GM21360 (cell line): ENCODE data around the gene FXYD7.
"Not testable (repeated sequence)": the region's sequence is repeated elsewhere in the genome, so short reads cannot be mapped to it uniquely, and the experiment has no call there.

Source experiments
- ATAC-seq: cut with Tn5 transposase; IDR thresholded peaks from one replicate; pipeline ENCODE4 v1.9.1; 2021; ENCODE audit warnings: mild to moderate bottlenecking, moderate library complexity; ENCODE audit not compliant: unreplicated experiment

FXYD7 gene

GRCh38 chr19:35142606-35143230 lies 337 bp upstream of the FXYD7 start:
- ATAC-seq: no peak

DNA sequence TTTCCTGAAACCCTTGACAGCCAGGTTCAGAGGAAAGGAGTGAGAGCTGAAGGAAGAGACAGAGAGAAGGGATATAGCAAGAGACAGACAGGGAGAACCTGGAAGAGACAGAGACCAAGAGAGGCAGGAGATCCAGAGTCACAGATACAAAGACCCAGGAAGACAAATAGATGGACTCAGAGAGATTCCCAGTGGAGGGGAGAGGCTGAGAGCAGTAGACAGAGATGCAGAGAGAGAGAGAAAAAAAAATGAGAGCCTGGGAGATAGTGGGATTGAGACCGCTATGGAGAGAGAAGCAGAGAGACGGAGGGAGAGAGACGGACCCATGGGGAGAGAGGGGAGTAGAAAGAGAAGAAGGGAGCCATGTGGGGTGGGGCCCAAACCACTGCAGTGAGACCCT lies 763 bp downstream of the FXYD7 start:
- ATAC-seq: no peak

GRCh38 chr19:35144259-35144599 lies 1.2 kb downstream of the FXYD7 start:
- ATAC-seq: no peak

GRCh38 chr19:35144600-35145436 lies 1.8 kb downstream of the FXYD7 start:
- ATAC-seq: no peak

- no peak for ATAC-seq
Measured at GRCh38 chr19:35146746-35147459, 3.8 kb downstream of the FXYD7 start.

DNA sequence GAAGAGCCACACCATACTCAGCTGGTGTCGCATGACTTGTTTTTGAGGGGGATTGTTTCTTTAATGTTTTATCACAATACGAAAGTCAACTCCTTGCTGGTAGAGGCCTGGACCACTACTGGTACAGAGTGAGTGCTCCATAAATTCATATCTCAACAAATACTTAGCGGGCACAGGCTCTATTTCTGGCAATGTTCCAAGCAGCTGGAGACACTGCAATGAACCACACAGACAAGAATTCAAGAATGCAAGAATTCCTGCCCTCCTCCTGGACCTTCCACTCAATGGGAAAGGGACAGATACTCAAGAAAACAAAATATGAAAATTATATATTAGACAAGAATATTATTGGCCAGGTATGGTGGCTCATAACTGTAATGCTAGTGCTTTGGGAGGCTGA lies 6.4 kb downstream of the FXYD7 start:
- ATAC-seq: no peak

DNA sequence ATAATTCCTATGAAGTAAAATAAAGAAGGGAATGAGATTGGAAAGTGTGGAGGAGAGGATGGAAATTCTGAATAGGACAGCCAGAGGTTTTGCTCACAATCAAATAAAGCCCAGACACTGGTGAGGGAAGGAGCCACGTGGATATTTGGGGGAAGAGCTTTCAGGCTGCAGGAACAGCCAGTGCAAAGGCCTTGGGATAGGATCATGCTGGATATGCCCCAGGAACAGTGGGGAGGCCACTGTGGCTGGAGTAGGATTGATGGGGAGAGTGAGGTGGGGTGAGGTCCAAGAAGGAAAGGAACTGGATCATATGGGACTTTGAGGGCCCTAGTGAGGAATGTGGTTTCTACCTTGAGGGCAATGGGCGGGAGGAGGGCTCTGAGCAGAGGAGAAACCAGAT lies 7.4 kb downstream of the FXYD7 start:
- ATAC-seq: no peak

DNA sequence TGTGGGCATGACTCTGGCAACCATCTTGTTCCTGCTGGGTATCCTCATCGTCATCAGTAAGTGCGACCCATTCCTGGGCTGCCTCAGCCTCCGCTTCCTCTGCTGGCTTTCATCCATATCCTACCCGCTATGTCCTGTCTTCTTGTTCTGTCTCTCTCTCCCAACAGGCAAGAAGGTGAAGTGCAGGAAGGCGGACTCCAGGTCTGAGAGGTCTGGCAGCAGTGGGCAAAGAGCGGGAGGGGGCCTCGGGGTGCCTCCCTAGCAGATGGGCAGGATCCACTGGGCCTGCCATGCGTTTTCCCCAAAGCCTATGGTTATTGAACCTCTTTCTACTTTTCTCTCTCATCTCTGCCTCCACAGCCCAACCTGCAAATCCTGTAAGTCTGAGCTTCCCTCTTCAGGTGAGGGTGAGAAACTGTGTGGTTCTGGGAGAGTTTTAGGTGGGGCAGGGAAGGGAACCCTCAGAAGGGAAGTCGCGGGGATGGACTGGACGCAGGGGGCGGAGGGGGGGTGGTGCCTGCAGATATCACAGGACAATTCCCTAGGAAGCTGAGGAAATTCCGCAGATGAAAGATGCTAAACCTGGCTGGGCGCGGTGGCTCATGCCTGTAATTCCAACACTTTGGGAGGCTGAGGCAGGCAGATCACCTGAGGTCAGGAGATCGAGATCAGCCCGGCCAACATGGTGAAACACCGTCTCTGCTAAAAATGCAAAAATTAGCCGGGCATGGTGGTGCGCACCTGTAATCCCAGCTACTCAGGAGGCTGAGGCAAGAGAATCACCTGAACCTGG lies 8.4 kb downstream of the FXYD7 start:
- ATAC-seq: no peak

DNA sequence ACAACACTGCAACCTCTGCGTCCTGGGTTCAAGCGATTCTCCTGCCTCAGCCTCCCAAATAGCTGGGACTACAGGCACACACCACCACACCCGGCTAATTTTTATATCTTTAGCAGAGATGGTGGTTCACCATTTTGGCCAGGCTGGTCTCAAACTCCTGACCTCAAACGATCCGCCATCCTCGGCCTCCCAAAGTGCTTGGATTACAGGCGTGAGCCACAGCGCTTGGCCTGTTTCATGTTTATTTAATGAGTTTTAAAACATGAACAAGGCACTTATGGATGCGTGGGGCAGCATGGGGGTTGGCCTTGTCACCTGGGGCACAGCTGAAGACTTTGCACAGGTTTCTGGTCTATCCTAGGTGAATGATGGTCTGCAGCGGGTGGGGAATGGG lies 10.1 kb downstream of the FXYD7 start:
- not testable (repeated sequence) for ATAC-seq

- no peak for ATAC-seq
Measured at GRCh38 chr19:35153701-35154524, 10.9 kb downstream of the FXYD7 start.

DNA sequence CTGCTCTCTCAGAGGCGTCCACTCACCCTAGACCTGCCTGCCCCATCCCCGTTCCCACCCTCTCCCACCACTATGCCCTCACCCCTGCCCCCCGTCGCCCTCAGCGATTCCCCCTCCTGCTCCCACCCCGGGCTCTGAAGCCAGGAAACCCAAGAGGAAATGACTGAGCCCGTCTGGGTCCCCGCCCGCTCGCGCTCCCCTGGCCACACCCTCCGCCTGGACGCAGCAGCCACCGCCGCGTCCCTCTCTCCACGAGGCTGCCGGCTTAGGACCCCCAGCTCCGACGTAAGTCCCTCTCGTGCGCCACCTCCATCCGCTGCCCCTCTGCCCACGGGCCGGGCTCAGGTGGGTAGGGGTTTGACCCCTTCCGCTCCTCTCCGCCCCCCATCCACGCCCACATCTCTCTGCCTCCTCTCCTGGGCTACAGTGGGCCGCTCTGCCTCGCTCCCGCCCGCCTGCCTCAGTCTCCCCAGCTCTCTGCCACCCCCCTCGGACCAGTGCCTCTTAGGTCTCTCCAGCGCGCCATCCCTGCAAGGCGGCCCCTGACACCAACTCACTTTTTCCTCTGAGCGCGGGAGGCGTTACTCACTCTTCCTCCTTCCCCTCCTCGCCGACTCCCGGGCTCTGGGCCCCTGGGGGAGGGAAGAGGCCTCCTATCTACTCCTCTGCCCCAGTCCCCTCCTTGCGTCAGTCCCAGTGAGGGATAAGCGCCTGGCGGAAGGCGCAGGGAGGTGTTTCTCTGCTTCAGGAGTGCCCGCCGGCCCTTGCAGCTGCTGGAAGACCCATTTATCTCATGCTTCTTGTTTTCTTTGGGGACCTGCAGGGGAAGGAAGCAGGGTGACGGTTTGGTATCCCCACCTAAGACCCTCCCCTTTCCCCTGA lies 11.7 kb downstream of the FXYD7 start, which contains the start of gene FXYD5:
TSS of gene FXYD5 (plus strand) at position 211 of the 882 bp plus-strand sequence. CDS start 816 bp downstream, outside the sequence.
- no peak for ATAC-seq

DNA sequence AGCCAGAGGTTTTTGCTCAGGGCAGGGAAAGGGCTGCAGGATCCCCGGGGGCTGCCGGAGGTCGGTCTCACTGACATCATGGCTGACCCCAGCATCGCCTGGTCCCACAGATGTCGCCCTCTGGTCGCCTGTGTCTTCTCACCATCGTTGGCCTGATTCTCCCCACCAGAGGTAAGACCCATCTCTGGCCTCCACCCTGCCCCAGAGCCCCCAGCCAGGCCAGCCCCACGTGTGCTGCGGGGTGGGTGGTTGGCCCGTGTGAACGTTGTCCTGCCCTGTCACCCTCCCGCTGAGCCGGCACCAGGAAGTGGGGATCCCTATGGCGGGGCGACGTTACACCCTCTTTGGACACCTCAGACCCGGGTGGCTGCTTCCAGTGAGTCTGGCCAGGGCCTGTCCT lies 12.4 kb downstream of the FXYD7 start:
- no peak for ATAC-seq

DNA sequence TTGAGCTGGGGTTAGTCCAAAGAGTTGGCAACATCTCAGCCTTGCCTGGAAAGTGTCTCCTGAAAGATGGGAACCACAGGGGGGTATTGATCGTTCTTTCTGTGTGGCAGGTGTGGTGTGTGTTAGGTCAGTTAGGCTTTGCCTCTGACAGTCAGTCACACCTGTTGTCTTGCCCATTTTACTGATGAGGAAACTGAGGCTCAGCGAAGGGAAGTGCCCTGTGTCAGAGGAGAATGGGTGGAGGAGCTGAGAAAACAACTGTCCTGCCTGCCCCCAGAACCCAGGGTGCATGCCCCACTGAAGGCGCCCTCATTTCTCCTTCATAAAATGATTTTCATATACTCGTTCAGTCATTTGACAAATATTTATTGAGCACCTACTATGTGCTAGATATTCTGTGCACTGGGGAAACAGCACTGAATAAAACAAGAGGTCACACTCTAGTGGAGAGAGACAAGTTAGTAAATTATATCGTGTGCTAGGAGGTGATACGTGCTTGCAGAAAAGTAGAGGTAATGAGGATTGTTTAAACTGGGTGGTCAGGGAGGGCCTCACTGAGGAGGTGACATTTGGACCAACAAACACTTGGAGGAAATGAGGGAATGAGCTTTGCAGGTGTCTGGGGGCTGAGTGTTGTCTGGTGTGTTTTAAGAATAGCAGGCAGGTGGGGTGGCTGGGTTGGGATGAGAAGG lies 13.1 kb downstream of the FXYD7 start:
- no peak for ATAC-seq

DNA sequence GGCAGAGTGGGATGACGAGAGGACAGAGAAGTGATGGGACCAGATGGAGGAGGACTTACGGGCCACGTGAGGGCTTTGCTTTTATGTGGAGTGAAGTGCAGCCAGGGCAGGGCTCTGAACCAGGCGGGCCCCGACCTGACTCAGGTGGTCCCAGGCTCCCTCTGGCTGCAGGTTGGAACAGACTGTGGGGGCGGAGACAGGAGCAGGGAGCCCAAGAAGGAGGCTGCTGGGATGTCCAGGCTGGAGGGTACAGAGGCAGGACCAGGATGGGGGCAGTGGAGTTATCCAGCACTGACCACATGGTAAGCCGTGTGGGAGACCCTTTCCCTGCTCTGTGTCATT lies 13.6 kb downstream of the FXYD7 start:
- no peak for ATAC-seq

GRCh38 chr19:35157431-35157830 lies 14.4 kb downstream of the FXYD7 start:
- no peak for ATAC-seq

DNA sequence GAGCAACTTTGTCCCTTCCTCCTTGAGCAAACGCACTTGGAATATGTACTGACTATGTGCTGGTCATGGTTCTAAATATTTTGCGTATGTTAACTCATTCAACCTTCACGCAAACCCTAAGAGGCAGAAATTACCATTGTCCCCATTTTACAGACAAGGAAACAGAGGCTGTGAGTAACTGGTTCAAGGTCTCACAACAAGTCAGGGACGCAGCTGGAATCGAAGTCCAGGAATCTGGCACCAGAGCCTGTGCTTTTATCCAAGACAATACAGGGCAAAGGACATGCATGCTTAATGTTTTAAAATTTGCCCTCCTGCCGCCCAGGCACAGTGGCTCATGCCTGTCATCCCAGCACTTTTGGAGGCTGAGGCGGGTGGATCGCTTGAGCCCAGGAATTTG lies 16.6 kb downstream of the FXYD7 start:
- no peak for ATAC-seq

- no peak for ATAC-seq
Measured at GRCh38 chr19:35160629-35161433, 17.8 kb downstream of the FXYD7 start.

DNA sequence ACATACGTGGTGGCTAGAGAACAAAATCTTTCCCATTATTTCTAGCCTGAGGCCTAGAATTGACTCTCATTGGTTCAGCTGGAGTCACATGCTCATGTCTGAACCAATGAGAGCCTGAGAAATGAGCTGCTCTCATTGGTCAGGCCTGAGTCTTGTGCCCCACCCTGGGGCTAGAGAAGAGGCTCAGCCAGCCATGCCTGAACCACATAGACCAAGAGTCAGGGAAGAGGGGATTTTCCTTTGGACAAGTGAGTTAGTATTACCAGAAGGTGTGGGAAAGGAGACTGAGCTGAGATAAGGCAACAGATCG lies 18.3 kb downstream of the FXYD7 start:
- no peak for ATAC-seq
